Adrenal gland (tissue), 12 donors: ENCODE results near the gene BRCA2. TPM values are rescaled to one million over a fixed set of nuclear protein-coding genes. Genes with fewer than 3 reads are reported as not detected.
A peak's percentile ranks its signal among the peaks of the same experiment; 100 is the strongest.

Experiments used
- DNase-seq, 7 donors: peaks; one replicate each; pipeline ENCODE4 v3.0.0-alpha.2; 2019 to 2020
- H3K27ac ChIP-seq, 5 donors: fragments of 200-600 bp; sonication (generic) in 4 of 5; 1 replicate in 3 of 5; 2 replicates in 2 of 5; pipeline versions ENCODE4 v1.5.1 to v1.8.0; 2016 to 2020; ENCODE audit warnings: mild to moderate bottlenecking in 1 of 5
- H3K27me3 ChIP-seq: fragments of 200-600 bp; 2 replicates; pipeline ENCODE4 v1.8.0; 2021
- H3K36me3 ChIP-seq, 2 donors: fragments of 200-600 bp; replicated peaks in 1 of 2; 1 replicate in 1 of 2; 2 replicates in 1 of 2; pipeline versions ENCODE4 v1.5.1 to v1.8.0; 2018 to 2022
- H3K4me1 ChIP-seq, 2 donors: fragments of 200-600 bp; replicated peaks in 1 of 2; 1 replicate in 1 of 2; 2 replicates in 1 of 2; pipeline versions ENCODE4 v1.5.1 to v1.8.0; 2018 to 2021
- H3K4me3 ChIP-seq, 4 donors: fragments of 200-600 bp; sonication (generic) in 3 of 4; one replicate each; pipeline ENCODE4 v1.5.1; 2016 to 2018
- H3K9me3 ChIP-seq, 3 donors: fragments of 200-600 bp; sonication (generic) in 1 of 3; replicated peaks in 1 of 3; 1 replicate in 2 of 3; 2 replicates in 1 of 3; pipeline versions ENCODE4 v1.5.1 to v1.8.0; 2016 to 2021
- CTCF ChIP-seq, 6 experiments: fragments of 450-650 bp in 4 of 6; fragments of 200-600 bp in 2 of 6; sonication (generic) in 1 of 6; IDR thresholded peaks; 1 replicate in 5 of 6; 2 replicates in 1 of 6; pipeline versions ENCODE4 v1.5.1 to v1.8.0; 2016 to 2021; ENCODE audit warnings: antibody characterized with exemption in 6 of 6, mild to moderate bottlenecking in 2 of 6, moderate library complexity in 1 of 6
- POLR2A ChIP-seq, 2 donors: fragments of 450-650 bp; IDR thresholded peaks; one replicate each; pipeline ENCODE4 v1.6.1; 2017; ENCODE audit warnings: antibody characterized with exemption in 2 of 2, mild to moderate bottlenecking in 2 of 2, moderate library complexity in 1 of 2
- WGBS, 4 donors: extraction: QIAGEN DNeasy Blood & Tissue Kit in 2 of 4; methylation state at CpG; one replicate each; pipeline versions ENCODE4 v1.1.5 to v1.1.7; 2013 to 2017; 5-methylcytosine and 5-hydroxymethylcytosine counted together
- intact Hi-C, 2 donors: fragments of 100-400 bp; cut with DNase I; formaldehyde crosslinking; loops; one replicate each; pipeline versions ENCODE4 v1.14.1 to v1.15.0; 2022 to 2023
- polyA plus RNA-seq, 3 donors: library from polyadenylated mRNA; stranded (reverse); fragments of 200-250 nt in 2 of 3; fragments of 350-450 nt in 1 of 3; fragmentation: Illumina TruSeq in 1 of 3; extraction: RNeasy Lipid Tissue Mini Kit (QIAGEN cat#74804) in 1 of 3; gene quantifications; one replicate each; pipeline ENCODE4 v1.2.3, GENCODE V29; 2013 to 2014
- total RNA-seq, 9 donors: library from RNA; depleted of rRNA in 4 of 9; stranded (reverse); fragments of >200 nt in 4 of 9; fragments of 120-200 nt in 1 of 9; fragmentation: NEBNext Ultra II Directional in 1 of 9; extraction: Animal tissue kit (Norgen Biotek cat#: 25700) in 1 of 9; gene quantifications; one replicate each; pipeline versions ENCODE4 v1.1.0 to v1.2.4, GENCODE V29; 2013 to 2023
- donor health status: healthy with polysubstance abuse.
- donor health status: Bipolar disorder and iron deficiency.
- donor health status: DM: yes; HTN: yes; CAD: no.
- donor health status: DM: no; HTN: no; CAD: no.
- donor health status: DM: no; HTN: no; CAD: no.
- donor health status: DM: yes; HTN: yes; CAD: no.

Gene BRCA2
- total and polyA plus RNA-seq, 12 donors = 0.07 to 4.5 (median 1.2) TPM

DNA sequence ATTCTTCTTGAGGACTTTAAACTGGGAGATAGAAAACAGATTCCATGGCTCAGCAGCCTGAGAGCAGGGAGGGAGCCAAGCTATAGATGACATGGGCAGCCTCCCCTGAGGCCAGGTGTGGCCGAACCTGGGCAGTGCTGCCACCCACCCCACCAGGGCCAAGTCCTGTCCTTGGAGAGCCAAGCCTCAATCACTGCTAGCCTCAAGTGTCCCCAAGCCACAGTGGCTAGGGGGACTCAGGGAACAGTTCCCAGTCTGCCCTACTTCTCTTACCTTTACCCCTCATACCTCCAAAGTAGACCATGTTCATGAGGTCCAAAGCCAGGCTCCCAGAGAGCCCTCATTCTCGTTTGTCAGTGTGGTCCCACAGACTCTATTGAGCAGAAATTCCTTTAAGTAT is 104.6 kb downstream of the BRCA2 start:
- H3K27ac ChIP-seq = no peak overlapping the region
- TF ChIP-seq CTCF (IDR thresholded peaks at IDR 0.05) (no peak), POLR2A (IDR thresholded peaks at IDR 0.05) (no peak)
- H3K9me3 ChIP-seq = no peaks in the 10 kb centered on the region
- no peak overlapping the region for H3K4me3 ChIP-seq
- no peak for DNase-seq
- 90 to 100% (median 95%) methylated on average over 1 to 2 of the region's 2 CpGs for whole genome bisulfite sequencing, 4 donors
- no peaks in the 10 kb centered on the region for H3K4me1 ChIP-seq
- intact Hi-C loops = loop anchor here in 1 of 2 donors (10.0 kb wide), 1 partner anchor 115 kb away; the partner anchor contains the start of gene N4BP2L2
- H3K27me3 ChIP-seq = no peaks in the 10 kb centered on the region
- no peaks in the 10 kb centered on the region for H3K36me3 ChIP-seq

DNA sequence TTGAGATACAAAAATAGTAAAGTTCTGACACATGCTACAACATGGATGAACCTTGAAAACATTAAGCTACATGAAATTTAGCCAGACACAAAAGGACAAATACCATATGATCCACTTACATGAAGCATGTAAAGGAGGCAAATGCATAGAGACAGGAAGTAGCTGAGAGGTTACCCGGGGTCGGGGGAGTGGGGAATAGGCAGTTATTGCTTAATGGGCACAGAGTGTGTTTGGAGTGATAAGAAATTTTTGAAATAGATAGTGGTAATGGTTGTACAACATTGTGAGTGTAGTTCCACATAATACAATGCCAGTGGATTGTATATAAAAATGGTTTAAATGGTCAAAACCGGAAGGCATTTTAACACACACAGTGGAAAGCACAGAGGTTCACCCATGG is 108.3 kb downstream of the BRCA2 start:
- Histone ChIP-seq H3K4me3 (no peak overlapping the region), H3K9me3 (no peaks in the 10 kb centered on the region), H3K27me3 (no peaks in the 10 kb centered on the region), H3K27ac (no peak overlapping the region), H3K4me1 (peaks cover 0 to 14% of the 10 kb centered on the region in 2 donors), H3K36me3 (no peaks in the 10 kb centered on the region)
- no peak for DNase-seq
- no peak for TF ChIP-seq CTCF (IDR thresholded peaks at IDR 0.05)
- TF ChIP-seq POLR2A (IDR thresholded peaks at IDR 0.05) = no peak
- intact Hi-C loops = loop anchor here in 1 of 2 donors (10.0 kb wide), 1 partner anchor 111 kb away; the partner anchor contains the start of gene N4BP2L2
- 82 to 89% (median 85%) methylated on average over 3 of the region's 3 CpGs for WGBS, 4 donors

- Histone ChIP-seq H3K4me1 (peaks cover 0 to 21% of the 10 kb centered on the region in 2 donors), H3K9me3 (no peaks in the 10 kb centered on the region), H3K4me3 (no peak overlapping the region), H3K27ac (no peak overlapping the region), H3K36me3 (no peaks in the 10 kb centered on the region), H3K27me3 (no peaks in the 10 kb centered on the region)
- WGBS, 4 donors = 92 to 98% (median 95%) methylated on average over 7 of the region's 7 CpGs
- no peak for DNase-seq
- TF ChIP-seq CTCF (IDR thresholded peaks at IDR 0.05) (no peak), POLR2A (IDR thresholded peaks at IDR 0.05) (no peak)
- intact Hi-C loops = loop anchor here in 1 of 2 donors (10.0 kb wide), 1 partner anchor 110 kb away; the partner anchor contains the start of gene N4BP2L2
These were observed 109.8 kb downstream of the BRCA2 start for GRCh38 chr13:32425158-32425557.

DNA sequence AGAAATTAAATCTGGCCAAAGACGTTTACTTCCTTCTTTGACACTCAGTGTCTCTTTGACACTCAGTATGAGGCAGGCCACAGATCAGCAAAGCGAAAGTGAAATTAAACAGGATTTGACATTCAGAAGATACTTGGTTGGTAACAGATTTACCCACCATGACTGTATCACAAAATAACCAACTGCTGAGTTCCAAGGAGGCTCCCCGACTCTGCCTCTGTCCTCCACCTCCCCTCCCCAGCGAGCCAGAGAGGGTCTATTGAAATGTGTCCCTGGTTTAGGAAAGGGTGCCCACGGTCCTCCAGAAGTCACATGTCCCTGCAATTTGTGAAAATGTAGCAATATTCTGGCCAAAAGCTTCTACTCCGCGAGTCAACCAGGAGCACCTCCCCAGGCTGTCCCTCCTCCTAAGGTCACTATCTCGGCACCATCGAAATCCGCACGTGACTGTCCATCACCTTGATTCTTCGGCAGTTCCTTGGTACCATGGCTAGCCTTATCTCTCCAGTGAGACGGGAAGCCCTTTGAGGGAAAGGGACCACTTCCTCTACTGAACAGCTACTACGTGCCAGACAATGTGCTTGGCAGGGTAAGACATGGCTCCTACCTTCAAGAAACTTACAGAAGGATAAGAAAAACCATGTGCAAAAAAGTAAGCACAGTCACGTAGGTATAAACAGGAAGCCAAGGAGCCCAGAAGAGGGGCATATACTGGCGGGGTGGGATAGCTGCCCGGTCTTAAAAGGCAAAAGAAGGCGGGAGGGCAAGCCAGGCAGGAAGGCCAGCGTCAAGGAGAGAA is 111.1 kb downstream of the BRCA2 start:
- intact Hi-C loops = loop anchor here in 1 of 2 donors (10.0 kb wide), 1 partner anchor 108 kb away; the partner anchor contains the start of gene N4BP2L2
- Histone ChIP-seq H3K27ac (peak overlapping the region in 4 of 5 donors; percentile 61 to 93 (median 84)), H3K9me3 (no peaks in the 10 kb centered on the region), H3K4me1 (peaks cover 0 to 21% of the 10 kb centered on the region in 2 donors), H3K27me3 (no peaks in the 10 kb centered on the region), H3K36me3 (no peaks in the 10 kb centered on the region), H3K4me3 (peak overlapping the region in 3 of 4 donors; percentile 26 to 96 (median 87))
- TF ChIP-seq CTCF (IDR thresholded peaks at IDR 0.05) (no peak), POLR2A (IDR thresholded peaks at IDR 0.05) (no peak)
- 34 to 47% (median 43%) methylated on average over 19 of the region's 19 CpGs for WGBS, 4 donors
- DNase-seq = peak in 5 of 7 donors; percentile 18 to 38 (median 20)
